GM12878 (cell line): ENCODE data around the gene ESYT2. TPM values are rescaled to one million over a fixed set of nuclear protein-coding genes. Genes with fewer than 3 reads are reported as not detected.

Source experiments
- ATAC-seq: fragments of 200-7000 bp; cut with Tn5 transposase; 3 replicates; pipeline ENCODE4 v1.9.1; 2020; ENCODE audit warnings: mild to moderate bottlenecking, moderate library complexity
- BruUV-seq: library from RNA; stranded (reverse); fragments of 400-500 nt; replicated peaks from 2 replicates; lab custom pipeline; 2021; lab: Mats Ljungman, UMichigan
- CTCF ChIA-PET: fragments of 300-600 bp; sonication (Branson Sonifier 250); formaldehyde crosslinking; extraction: SDS; loops from one replicate; lab custom pipeline; 2021; ENCODE audit warnings: inconsistent platforms; lab: Yijun Ruan, JAX
- POLR2A ChIA-PET: fragments of 350-600 bp; formaldehyde crosslinking; extraction: SDS; loops from one replicate; lab custom pipeline; 2021; ENCODE audit warnings: inconsistent platforms; lab: Charles Lee
- RAD21 ChIA-PET: fragments of 300-600 bp; sonication (Branson Sonifier 250); formaldehyde crosslinking; loops from one replicate; lab custom pipeline; 2023; ENCODE audit warnings: antibody characterized with exemption; ENCODE audit not compliant: unreplicated experiment; lab: Charles Lee
- SMC1A ChIA-PET: fragments of 300-600 bp; sonication (Branson Sonifier 250); formaldehyde crosslinking; loops from one replicate; lab custom pipeline; 2023; ENCODE audit not compliant: unreplicated experiment, uncharacterized antibody; lab: Charles Lee
- DNase-seq: peaks from one replicate; pipeline ENCODE4 v3.0.0-alpha.2; 2011; ENCODE audit warnings: low read depth, low spot score
- FAIRE-seq: peaks from 3 replicates; lab custom pipeline; 2011; peaks lifted over from hg19 to GRCh38; lab: Jason Lieb, UNC
- H2AFZ ChIP-seq: 2 replicates; pipeline ENCODE4 v1.6.0; 2011; ENCODE audit warnings: low read depth, low read length, control low read depth; ENCODE audit not compliant: control insufficient read depth
- H3K27ac ChIP-seq: 2 replicates; pipeline ENCODE4 v1.5.1; 2011; ENCODE audit warnings: control low read depth; ENCODE audit not compliant: control insufficient read depth, insufficient read depth
- H3K27me3 ChIP-seq, 2 experiments: replicated peaks in 1 of 2; 2 replicates each; pipeline versions ENCODE4 v1.6.0 to v1.6.1; 2011; ENCODE audit warnings: low read length in 1 of 2; ENCODE audit not compliant: control insufficient read depth in 2 of 2, insufficient read depth in 2 of 2
- H3K36me3 ChIP-seq, 2 experiments: 2 replicates each; pipeline ENCODE4 v1.5.1; 2011; ENCODE audit warnings: low read length in 1 of 2; ENCODE audit not compliant: control insufficient read depth in 2 of 2, insufficient read depth in 2 of 2
- H3K4me1 ChIP-seq: 2 replicates; pipeline ENCODE4 v1.6.1; 2011; ENCODE audit warnings: mild to moderate bottlenecking, low read length, moderate library complexity, mixed read lengths; ENCODE audit not compliant: control insufficient read depth, insufficient read depth
- H3K4me2 ChIP-seq: 2 replicates; pipeline ENCODE4 v1.6.0; 2011; ENCODE audit warnings: control low read depth; ENCODE audit not compliant: control insufficient read depth, insufficient read depth
- H3K4me3 ChIP-seq: fragments of 200-600 bp; sonication (generic); 2 replicates; pipeline ENCODE4 v1.5.1; 2016
- H3K79me2 ChIP-seq: 2 replicates; pipeline ENCODE4 v1.6.0; 2011; ENCODE audit warnings: low read length; ENCODE audit not compliant: control insufficient read depth, insufficient read depth
- H3K9ac ChIP-seq: 2 replicates; pipeline ENCODE4 v1.8.0; 2011; ENCODE audit warnings: low read length, control low read depth, mixed read lengths; ENCODE audit not compliant: control insufficient read depth, insufficient read depth
- H3K9me3 ChIP-seq: replicated peaks from 3 replicates; pipeline ENCODE4 v1.5.1; 2011; ENCODE audit warnings: mild to moderate bottlenecking, low read length; ENCODE audit not compliant: control insufficient read depth, insufficient read depth
- H4K20me1 ChIP-seq: 2 replicates; pipeline ENCODE4 v1.6.0; 2011; ENCODE audit not compliant: control insufficient read depth, insufficient read depth
- CHD2 ChIP-seq: IDR thresholded peaks from 2 replicates; pipeline ENCODE4 v1.6.1; 2011; ENCODE audit warnings: low read depth, low read length, improper control_type of control experiment, borderline replicate concordance
- E2F8 ChIP-seq: fragments of 450-650 bp; IDR thresholded peaks from 2 replicates; pipeline ENCODE4 v1.6.1; 2018; ENCODE audit warnings: mild to moderate bottlenecking, low read depth, moderate library complexity; ENCODE audit not compliant: partially characterized antibody
- GATAD2B ChIP-seq: fragments of 450-650 bp; conservative IDR thresholded peaks from 2 replicates; pipeline ENCODE4 v1.6.1; 2017; ENCODE audit warnings: low read depth, mild to moderate bottlenecking, moderate library complexity
- HDAC2 ChIP-seq: fragments of 200-600 bp; sonication (generic); IDR thresholded peaks from 2 replicates; pipeline ENCODE4 v1.6.1; 2017
- LARP7 ChIP-seq: fragments of 450-650 bp; IDR thresholded peaks from 2 replicates; pipeline ENCODE4 v1.6.1; 2017; ENCODE audit warnings: mild to moderate bottlenecking
- MTA2 ChIP-seq: fragments of 450-650 bp; IDR thresholded peaks from 2 replicates; pipeline ENCODE4 v1.6.1; 2016; ENCODE audit warnings: low read depth, mild to moderate bottlenecking, moderate library complexity
- MTA3 ChIP-seq: IDR thresholded peaks from 2 replicates; pipeline ENCODE4 v1.6.1; 2012; ENCODE audit warnings: low read length, inconsistent platforms, borderline replicate concordance
- MYC ChIP-seq: IDR thresholded peaks from 2 replicates; pipeline ENCODE4 v1.6.1; 2011; ENCODE audit warnings: mild to moderate bottlenecking, low read length, moderate library complexity, inconsistent platforms; ENCODE audit not compliant: insufficient read depth, insufficient replicate concordance, insufficient read length, severe bottlenecking
- NRF1 ChIP-seq: conservative IDR thresholded peaks from 2 replicates; pipeline ENCODE4 v1.6.1; 2011; ENCODE audit warnings: mild to moderate bottlenecking, low read depth, low read length, improper control_type of control experiment
- PBX3 ChIP-seq: IDR thresholded peaks from 2 replicates; pipeline ENCODE4 v1.6.1; 2011; ENCODE audit warnings: mild to moderate bottlenecking, low read depth, low read length, moderate library complexity; ENCODE audit not compliant: insufficient replicate concordance
- RAD21 ChIP-seq: IDR thresholded peaks from 2 replicates; pipeline ENCODE4 v1.6.1; 2011; ENCODE audit warnings: mild to moderate bottlenecking, low read depth, low read length, moderate library complexity; ENCODE audit not compliant: insufficient read depth
- RBBP5 ChIP-seq: fragments of 200-600 bp; sonication (generic); conservative IDR thresholded peaks from 2 replicates; pipeline ENCODE4 v1.6.1; 2016
- SMARCA5 ChIP-seq: fragments of 450-650 bp; IDR thresholded peaks from 2 replicates; pipeline ENCODE4 v1.6.1; 2017; ENCODE audit warnings: mild to moderate bottlenecking
- TCF12 ChIP-seq: IDR thresholded peaks from 2 replicates; pipeline ENCODE4 v1.6.1; 2011; ENCODE audit warnings: low read depth, mild to moderate bottlenecking, low read length
- TCF7 ChIP-seq: IDR thresholded peaks from 2 replicates; pipeline ENCODE4 v1.6.1; 2014; ENCODE audit warnings: antibody characterized with exemption, borderline replicate concordance
- WGBS: methylation state at CpG from one replicate; pipeline ENCODE4 v1.1.6; 2016; ENCODE audit warnings: low lambda C conversion rate; ENCODE audit not compliant: insufficient replicate concordance, insufficient coverage; ENCODE audit errors: missing lambda C conversion rate; 5-methylcytosine and 5-hydroxymethylcytosine counted together
- in situ Hi-C: fragments of 300-500 bp; cut with MboI; formaldehyde crosslinking; loops from 9 replicates; pipeline ENCODE4 v1.14.3; 2018; ENCODE audit warnings: mixed read lengths
- intact Hi-C: fragments of 100-400 bp; cut with micrococcal nuclease; formaldehyde crosslinking; loops from one replicate; pipeline ENCODE4 v1.14.2; 2022; ENCODE audit not compliant: unreplicated experiment
- polyA plus RNA-seq, 11 experiments: library from polyadenylated mRNA; depleted of rRNA in 4 of 11; unstranded in 6 of 11; stranded (reverse) in 5 of 11; fragments of >200 nt; fragmentation: Nextera tagmentation in 4 of 11; fragmentation: Illumina TruSeq in 1 of 11; extraction: Ambion mirVana in 4 of 11; extraction: Trizol in 1 of 11; gene quantifications; 1 replicate in 1 of 11; 2 replicates in 10 of 11; pipeline versions ENCODE4 v1.2.1 to v1.2.3, GENCODE V29; 2011 to 2016; ENCODE audit warnings: inconsistent platforms in 2 of 11, missing spikeins in 2 of 11, low read depth in 1 of 11
- total RNA-seq, 4 experiments: library from RNA; depleted of rRNA in 3 of 4; stranded (reverse); fragments of >200 nt in 3 of 4; fragmentation: Illumina TruSeq in 1 of 4; extraction: Trizol in 1 of 4; gene quantifications; 2 replicates each; pipeline versions ENCODE4 v1.2.1 to v1.2.3, GENCODE V29; 2013 to 2021
- TF ChIP-seq, protein P1 (sequence below): IDR thresholded peaks from 2 replicates; pipeline ENCODE4 v1.6.1; 2012; ENCODE audit warnings: low read depth, low read length, improper control_type of control experiment
- TF ChIP-seq, protein P2 (sequence below): fragments of 150-350 bp; IDR thresholded peaks from 2 replicates; pipeline ENCODE4 v1.6.1; 2014; ENCODE audit warnings: mild to moderate bottlenecking, low read depth, low read length

Gene ESYT2
- total and polyA plus RNA-seq, 10 of the 15 experiments (the other 5 are each of a cell fraction or from before 2014, with no cell fraction given): 1.9 to 44.6 (median 21.4) TPM

GRCh38 chr7:158830211-158830723 lies 958 bp upstream of the ESYT2 start (continued):
- TF ChIP-seq, protein P1, sequence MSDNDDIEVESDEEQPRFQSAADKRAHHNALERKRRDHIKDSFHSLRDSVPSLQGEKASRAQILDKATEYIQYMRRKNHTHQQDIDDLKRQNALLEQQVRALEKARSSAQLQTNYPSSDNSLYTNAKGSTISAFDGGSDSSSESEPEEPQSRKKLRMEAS: no peak
- TF ChIP-seq PBX3 (no peak), RAD21 (no peak)
- TF ChIP-seq, all 136 proteins: peak for 3

- WGBS: under 1% methylated on average over 21 of the region's 38 CpGs
- in situ Hi-C loops: no loop called here
- TF ChIP-seq RBBP5 (no peak), TCF12 (peak; percentile 58; the same call in 1 of the 2 replicates), LARP7 (peak; percentile 82), HDAC2 (no peak), SMARCA5 (peak; percentile 26; the same call in 1 of the 2 replicates), E2F8 (no peak), TCF7 (no peak), CHD2 (no peak), GATAD2B (no peak), MTA2 (no peak), MYC (peak; percentile 42), MTA3 (no peak), NRF1 (0 out of 2 replicates have a peak, but pooled peaks have one; percentile 15)
- TF ChIP-seq, protein P2, sequence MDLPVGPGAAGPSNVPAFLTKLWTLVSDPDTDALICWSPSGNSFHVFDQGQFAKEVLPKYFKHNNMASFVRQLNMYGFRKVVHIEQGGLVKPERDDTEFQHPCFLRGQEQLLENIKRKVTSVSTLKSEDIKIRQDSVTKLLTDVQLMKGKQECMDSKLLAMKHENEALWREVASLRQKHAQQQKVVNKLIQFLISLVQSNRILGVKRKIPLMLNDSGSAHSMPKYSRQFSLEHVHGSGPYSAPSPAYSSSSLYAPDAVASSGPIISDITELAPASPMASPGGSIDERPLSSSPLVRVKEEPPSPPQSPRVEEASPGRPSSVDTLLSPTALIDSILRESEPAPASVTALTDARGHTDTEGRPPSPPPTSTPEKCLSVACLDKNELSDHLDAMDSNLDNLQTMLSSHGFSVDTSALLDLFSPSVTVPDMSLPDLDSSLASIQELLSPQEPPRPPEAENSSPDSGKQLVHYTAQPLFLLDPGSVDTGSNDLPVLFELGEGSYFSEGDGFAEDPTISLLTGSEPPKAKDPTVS: no peak
These were observed 328 bp downstream of the ESYT2 start for GRCh38 chr7:158829021-158829341.

More at GRCh38 chr7:158829021-158829341, 328 bp downstream of the ESYT2 start:
- FAIRE-seq (no peak), ATAC-seq (peak; percentile 67), DNase-seq (no peak)
- H3K79me2 ChIP-seq: peaks cover 37% of the 10 kb centered on the region
- SMC1A ChIA-PET: interaction anchor here (0.7 kb wide), 1 partner anchor 10 kb away, joined by 4 read pairs; no protein-coding TSS in a partner anchor
- peaks cover 14% of the 10 kb centered on the region for H3K4me1 ChIP-seq
- POLR2A ChIA-PET: interaction anchor here (1.5 to 1.7 kb wide), 2 partner anchors 10 to 35 kb away, joined by 5 to 7 read pairs; no protein-coding TSS in a partner anchor
- no TSS peak for BruUV-seq
- H3K9ac ChIP-seq: peak overlapping the region; percentile 77
- H2AFZ ChIP-seq: peak overlapping the region; percentile 67
- no peaks in the 10 kb centered on the region for H3K27me3 ChIP-seq
- RAD21 ChIA-PET: interaction anchor here (1.0 to 1.7 kb wide), 2 partner anchors 10 to 133 kb away, joined by 3 to 7 read pairs; no protein-coding TSS in a partner anchor
- H3K9me3 ChIP-seq: no peaks in the 10 kb centered on the region
- H3K36me3 ChIP-seq: no peaks in the 10 kb centered on the region
- H3K4me3 ChIP-seq: peak overlapping the region; percentile 80; the same call in 1 of the 2 replicates
- peak overlapping the region; percentile 77 for H3K27ac ChIP-seq
- CTCF ChIA-PET: interaction anchor here (1.6 to 4.0 kb wide), 2 partner anchors 14 to 34 kb away, joined by 6 to 12 read pairs; no protein-coding TSS in a partner anchor
- H4K20me1 ChIP-seq: no peaks in the 10 kb centered on the region
- peak overlapping the region; percentile 48; the same call in 1 of the 2 replicates for H3K4me2 ChIP-seq
- intact Hi-C loops: loop anchor here (1.0 to 2.0 kb wide), 3 partner anchors 28 to 148 kb away; partner anchors contain the start of genes DYNC2I1 and NCAPG2
